SK-N-SH (cell line): ENCODE data around the gene PPM1N. TPM values are rescaled to one million over a fixed set of nuclear protein-coding genes. Genes with fewer than 3 reads are reported as not detected.

ENCODE experiments used
- CTCF ChIA-PET: fragments of 300-600, 350-600 bp; formaldehyde crosslinking; extraction: SDS; loops from one replicate; lab custom pipeline; 2021; lab: Yijun Ruan, JAX
- POLR2A ChIA-PET: fragments of 350-600 bp; sonication (Branson Sonifier 250); formaldehyde crosslinking; extraction: SDS; loops from one replicate; lab custom pipeline; 2020; ENCODE audit warnings: antibody characterized with exemption, inconsistent platforms; lab: Yijun Ruan, JAX
- DNase-seq: peaks from one replicate; pipeline ENCODE4 v3.0.0; 2012
- H2AFZ ChIP-seq: fragments of 200-600 bp; sonication (generic); 2 replicates; pipeline ENCODE4 v1.8.1; 2016; ENCODE audit warnings: antibody characterized with exemption, mild to moderate bottlenecking, low read depth
- H3F3A ChIP-seq: fragments of 200-600 bp; sonication (generic); replicated peaks from 2 replicates; pipeline ENCODE3; 2016; ENCODE audit warnings: antibody characterized with exemption, mild to moderate bottlenecking; ENCODE audit not compliant: insufficient read depth
- H3K27ac ChIP-seq, 2 experiments: fragments of 200-500 bp in 1 of 2; fragments of 200-600 bp in 1 of 2; sonication (Bioruptor generic) in 1 of 2; sonication (generic), shearing (Covaris generic) in 1 of 2; 2 replicates each; pipeline versions ENCODE4 v1.5.1 to v1.6.1; 2014 to 2016; ENCODE audit warnings: low read depth in 2 of 2, inconsistent platforms in 1 of 2, low read length in 1 of 2, mild to moderate bottlenecking in 1 of 2, mixed read lengths in 1 of 2
- H3K27me3 ChIP-seq: fragments of 200-600 bp; sonication (generic), shearing (Covaris generic); 2 replicates; pipeline ENCODE4 v1.6.1; 2016; ENCODE audit warnings: mixed run types; ENCODE audit not compliant: insufficient read depth
- H3K36me3 ChIP-seq, 2 experiments: fragments of 200-500 bp in 1 of 2; fragments of 200-600 bp in 1 of 2; sonication (Bioruptor generic) in 1 of 2; sonication (generic) in 1 of 2; replicated peaks in 1 of 2; 2 replicates each; pipeline versions ENCODE3 to v1.5.1; 2014 to 2016; ENCODE audit warnings: low read length in 1 of 2, mild to moderate bottlenecking in 1 of 2; ENCODE audit not compliant: insufficient read depth in 2 of 2, control insufficient read depth in 1 of 2
- H3K4me1 ChIP-seq, 2 experiments: fragments of 200-500 bp in 1 of 2; fragments of 200-600 bp in 1 of 2; sonication (Bioruptor generic) in 1 of 2; sonication (generic), shearing (Covaris generic) in 1 of 2; 2 replicates each; pipeline versions ENCODE4 v1.5.1 to v1.6.1; 2014 to 2016; ENCODE audit warnings: low read depth in 1 of 2, low read length in 1 of 2, mixed run types in 1 of 2; ENCODE audit not compliant: insufficient read depth in 2 of 2, control insufficient read depth in 1 of 2
- H3K4me2 ChIP-seq: fragments of 200-600 bp; sonication (generic), shearing (Covaris generic); 2 replicates; pipeline ENCODE4 v1.6.1; 2017; ENCODE audit warnings: mixed run types
- H3K4me3 ChIP-seq, 2 experiments: fragments of 200-500 bp in 1 of 2; fragments of 200-600 bp in 1 of 2; sonication (Bioruptor generic) in 1 of 2; sonication (generic), shearing (Covaris generic) in 1 of 2; 2 replicates each; pipeline versions ENCODE4 v1.5.1 to v1.8.1; 2014 to 2016; ENCODE audit warnings: low read depth in 2 of 2, inconsistent platforms in 1 of 2, low read length in 1 of 2, mild to moderate bottlenecking in 1 of 2, mixed read lengths in 1 of 2, moderate library complexity in 1 of 2
- H3K79me2 ChIP-seq: fragments of 200-600 bp; sonication (generic); 2 replicates; pipeline ENCODE4 v1.8.1; 2017; ENCODE audit warnings: mild to moderate bottlenecking; ENCODE audit not compliant: insufficient read depth
- H3K9ac ChIP-seq: fragments of 200-600 bp; sonication (generic); 2 replicates; pipeline ENCODE4 v1.6.1; 2017; ENCODE audit warnings: mixed run types
- H3K9me2 ChIP-seq: fragments of 200-600 bp; sonication (generic); 2 replicates; pipeline ENCODE4 v1.6.1; 2017; ENCODE audit warnings: mixed run types
- H3K9me3 ChIP-seq: fragments of 200-600 bp; sonication (generic); 2 replicates; pipeline ENCODE4 v1.6.1; 2017; ENCODE audit warnings: mixed run types, mild to moderate bottlenecking, moderate library complexity
- H4K20me1 ChIP-seq: fragments of 200-600 bp; sonication (generic); 2 replicates; pipeline ENCODE4 v1.6.1; 2017; ENCODE audit warnings: mild to moderate bottlenecking, mixed run types; ENCODE audit not compliant: insufficient read depth
- ELF1 ChIP-seq: IDR thresholded peaks from 2 replicates; pipeline ENCODE4 v1.4.0; 2012
- FOXM1 ChIP-seq: IDR thresholded peaks from 2 replicates; pipeline ENCODE4 v1.4.0; 2012; ENCODE audit warnings: low read depth, mild to moderate bottlenecking
- MEF2A ChIP-seq: IDR thresholded peaks from 2 replicates; pipeline ENCODE4 v1.4.0; 2012; ENCODE audit warnings: low read depth, borderline replicate concordance
- MXI1 ChIP-seq: IDR thresholded peaks from 2 replicates; pipeline ENCODE4 v1.6.1; 2012; ENCODE audit warnings: mild to moderate bottlenecking, low read depth, low read length, improper control_type of control experiment
- NFIC ChIP-seq: IDR thresholded peaks from 2 replicates; pipeline ENCODE4 v1.4.0; 2012; ENCODE audit warnings: borderline replicate concordance
- POLR2AphosphoS5 ChIP-seq: IDR thresholded peaks from 2 replicates; pipeline ENCODE4 v1.6.1; 2012; ENCODE audit warnings: low read depth, low read length
- RFX5 ChIP-seq: IDR thresholded peaks from 2 replicates; pipeline ENCODE4 v1.6.1; 2012; ENCODE audit warnings: mild to moderate bottlenecking, improper control_type of control experiment, low read length
- RXRA ChIP-seq: IDR thresholded peaks from 2 replicates; pipeline ENCODE4 v1.4.0; 2012; ENCODE audit warnings: low read depth, mild to moderate bottlenecking, borderline replicate concordance
- SIN3A ChIP-seq: IDR thresholded peaks from 2 replicates; pipeline ENCODE4 v1.6.1; 2012; ENCODE audit warnings: low read depth, mild to moderate bottlenecking, low read length, moderate library complexity, borderline replicate concordance
- TAF1 ChIP-seq: IDR thresholded peaks from 2 replicates; pipeline ENCODE4 v1.6.1; 2012; ENCODE audit warnings: low read depth, mild to moderate bottlenecking, low read length, moderate library complexity, borderline replicate concordance
- TEAD4 ChIP-seq: IDR thresholded peaks from 2 replicates; pipeline ENCODE4 v1.4.0; 2012; ENCODE audit warnings: mild to moderate bottlenecking, borderline replicate concordance; ENCODE audit not compliant: insufficient read depth
- YY1 ChIP-seq: IDR thresholded peaks from 2 replicates; pipeline ENCODE4 v1.4.0; 2012; ENCODE audit warnings: low read depth, mild to moderate bottlenecking
- WGBS: methylation state at CpG from one replicate; pipeline ENCODE4 v1.1.6; 2017; ENCODE audit warnings: low lambda C conversion rate; 5-methylcytosine and 5-hydroxymethylcytosine counted together
- polyA plus RNA-seq, 3 experiments: library from polyadenylated mRNA; depleted of rRNA; stranded (reverse); fragments of >200 nt; gene quantifications; 2 replicates each; pipeline ENCODE4 v1.2.3, GENCODE V29; 2012
- TF ChIP-seq, protein P1 (sequence below): IDR thresholded peaks from 2 replicates; pipeline ENCODE4 v1.4.0; 2012; ENCODE audit warnings: low read depth, borderline replicate concordance
- TF ChIP-seq, protein P2 (sequence below): IDR thresholded peaks from 2 replicates; pipeline ENCODE4 v1.4.0; 2012; ENCODE audit warnings: low read depth, borderline replicate concordance
- TF ChIP-seq, protein P3 (sequence below): fragments of 200-600 bp; sonication (generic); IDR thresholded peaks from 2 replicates; pipeline ENCODE4 v1.6.1; 2017; ENCODE audit warnings: antibody characterized with exemption, mild to moderate bottlenecking, moderate library complexity
- TF ChIP-seq, protein P4 (sequence below): fragments of 150-350 bp; IDR thresholded peaks from 2 replicates; pipeline ENCODE4 v1.6.1; 2016; ENCODE audit warnings: mild to moderate bottlenecking, low read depth, low read length
- TF ChIP-seq, protein P5 (sequence below): IDR thresholded peaks from 2 replicates; pipeline ENCODE4; 2012

Gene PPM1N
- polyA plus RNA-seq, 1 of the 3 experiments (the other 2 are of a cell fraction) = 10.3 TPM

DNA sequence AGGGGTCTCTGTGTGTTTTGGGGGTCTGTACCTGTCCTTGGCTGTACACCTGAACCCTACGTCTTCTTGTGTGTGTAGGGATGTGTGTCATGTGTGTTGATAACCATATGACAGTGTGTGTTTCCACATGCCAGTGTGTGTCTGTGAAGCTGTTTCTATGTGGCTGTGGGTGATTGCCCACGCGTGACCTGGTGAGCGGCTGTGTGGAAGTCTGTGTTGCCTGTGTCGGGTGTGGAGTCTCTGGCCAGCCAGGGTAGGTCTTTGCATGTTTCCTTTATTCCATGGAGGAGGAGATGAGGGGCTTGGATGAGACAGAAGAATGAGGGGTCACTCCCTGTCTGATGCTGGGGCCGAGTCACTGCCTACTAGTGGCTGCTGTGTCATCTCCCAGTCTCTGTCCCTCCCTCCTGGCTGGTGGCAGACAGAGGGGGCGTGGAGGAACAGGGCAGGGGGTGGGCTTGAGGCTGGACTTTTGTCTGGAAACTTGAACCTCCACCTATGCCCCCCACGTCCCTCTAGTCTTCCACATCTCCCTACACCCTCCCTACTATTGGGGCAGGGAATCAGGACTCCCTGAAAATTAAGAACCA lies 33.3 kb upstream of the PPM1N start:
- no peaks in the 10 kb centered on the region for H3K9me3 ChIP-seq
- H3K4me1 ChIP-seq = peaks cover 0 to 15% of the 10 kb centered on the region in 2 experiments; a peak in 1 of 4 replicates
- no peak overlapping the region for H2AFZ ChIP-seq
- CTCF ChIA-PET = interaction anchor here (2.0 to 27.6 kb wide), 3 partner anchors 14 to 22 kb away, joined by 5 to 870 read pairs (median 19); no protein-coding TSS in a partner anchor
- POLR2A ChIA-PET = no interaction called here
- peaks cover 20% of the 10 kb centered on the region; the same call in 1 of the 2 replicates for H4K20me1 ChIP-seq
- H3K27ac ChIP-seq = no peak overlapping the region
- TF ChIP-seq, protein P1, sequence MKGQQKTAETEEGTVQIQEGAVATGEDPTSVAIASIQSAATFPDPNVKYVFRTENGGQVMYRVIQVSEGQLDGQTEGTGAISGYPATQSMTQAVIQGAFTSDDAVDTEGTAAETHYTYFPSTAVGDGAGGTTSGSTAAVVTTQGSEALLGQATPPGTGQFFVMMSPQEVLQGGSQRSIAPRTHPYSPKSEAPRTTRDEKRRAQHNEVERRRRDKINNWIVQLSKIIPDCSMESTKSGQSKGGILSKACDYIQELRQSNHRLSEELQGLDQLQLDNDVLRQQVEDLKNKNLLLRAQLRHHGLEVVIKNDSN = no peak
- TF ChIP-seq NFIC (no peak), FOXM1 (no peak), TEAD4 (no peak), MXI1 (no peak), MEF2A (no peak), RXRA (no peak), TAF1 (no peak), ELF1 (no peak), SIN3A (no peak), YY1 (no peak), POLR2AphosphoS5 (no peak), RFX5 (no peak)
- TF ChIP-seq, protein P2, sequence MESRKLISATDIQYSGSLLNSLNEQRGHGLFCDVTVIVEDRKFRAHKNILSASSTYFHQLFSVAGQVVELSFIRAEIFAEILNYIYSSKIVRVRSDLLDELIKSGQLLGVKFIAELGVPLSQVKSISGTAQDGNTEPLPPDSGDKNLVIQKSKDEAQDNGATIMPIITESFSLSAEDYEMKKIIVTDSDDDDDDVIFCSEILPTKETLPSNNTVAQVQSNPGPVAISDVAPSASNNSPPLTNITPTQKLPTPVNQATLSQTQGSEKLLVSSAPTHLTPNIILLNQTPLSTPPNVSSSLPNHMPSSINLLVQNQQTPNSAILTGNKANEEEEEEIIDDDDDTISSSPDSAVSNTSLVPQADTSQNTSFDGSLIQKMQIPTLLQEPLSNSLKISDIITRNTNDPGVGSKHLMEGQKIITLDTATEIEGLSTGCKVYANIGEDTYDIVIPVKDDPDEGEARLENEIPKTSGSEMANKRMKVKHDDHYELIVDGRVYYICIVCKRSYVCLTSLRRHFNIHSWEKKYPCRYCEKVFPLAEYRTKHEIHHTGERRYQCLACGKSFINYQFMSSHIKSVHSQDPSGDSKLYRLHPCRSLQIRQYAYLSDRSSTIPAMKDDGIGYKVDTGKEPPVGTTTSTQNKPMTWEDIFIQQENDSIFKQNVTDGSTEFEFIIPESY = no peak
- TF ChIP-seq, protein P3, sequence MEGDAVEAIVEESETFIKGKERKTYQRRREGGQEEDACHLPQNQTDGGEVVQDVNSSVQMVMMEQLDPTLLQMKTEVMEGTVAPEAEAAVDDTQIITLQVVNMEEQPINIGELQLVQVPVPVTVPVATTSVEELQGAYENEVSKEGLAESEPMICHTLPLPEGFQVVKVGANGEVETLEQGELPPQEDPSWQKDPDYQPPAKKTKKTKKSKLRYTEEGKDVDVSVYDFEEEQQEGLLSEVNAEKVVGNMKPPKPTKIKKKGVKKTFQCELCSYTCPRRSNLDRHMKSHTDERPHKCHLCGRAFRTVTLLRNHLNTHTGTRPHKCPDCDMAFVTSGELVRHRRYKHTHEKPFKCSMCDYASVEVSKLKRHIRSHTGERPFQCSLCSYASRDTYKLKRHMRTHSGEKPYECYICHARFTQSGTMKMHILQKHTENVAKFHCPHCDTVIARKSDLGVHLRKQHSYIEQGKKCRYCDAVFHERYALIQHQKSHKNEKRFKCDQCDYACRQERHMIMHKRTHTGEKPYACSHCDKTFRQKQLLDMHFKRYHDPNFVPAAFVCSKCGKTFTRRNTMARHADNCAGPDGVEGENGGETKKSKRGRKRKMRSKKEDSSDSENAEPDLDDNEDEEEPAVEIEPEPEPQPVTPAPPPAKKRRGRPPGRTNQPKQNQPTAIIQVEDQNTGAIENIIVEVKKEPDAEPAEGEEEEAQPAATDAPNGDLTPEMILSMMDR = no peak
- TF ChIP-seq, protein P4, sequence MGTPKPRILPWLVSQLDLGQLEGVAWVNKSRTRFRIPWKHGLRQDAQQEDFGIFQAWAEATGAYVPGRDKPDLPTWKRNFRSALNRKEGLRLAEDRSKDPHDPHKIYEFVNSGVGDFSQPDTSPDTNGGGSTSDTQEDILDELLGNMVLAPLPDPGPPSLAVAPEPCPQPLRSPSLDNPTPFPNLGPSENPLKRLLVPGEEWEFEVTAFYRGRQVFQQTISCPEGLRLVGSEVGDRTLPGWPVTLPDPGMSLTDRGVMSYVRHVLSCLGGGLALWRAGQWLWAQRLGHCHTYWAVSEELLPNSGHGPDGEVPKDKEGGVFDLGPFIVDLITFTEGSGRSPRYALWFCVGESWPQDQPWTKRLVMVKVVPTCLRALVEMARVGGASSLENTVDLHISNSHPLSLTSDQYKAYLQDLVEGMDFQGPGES = no peak
- TF ChIP-seq, protein P5, sequence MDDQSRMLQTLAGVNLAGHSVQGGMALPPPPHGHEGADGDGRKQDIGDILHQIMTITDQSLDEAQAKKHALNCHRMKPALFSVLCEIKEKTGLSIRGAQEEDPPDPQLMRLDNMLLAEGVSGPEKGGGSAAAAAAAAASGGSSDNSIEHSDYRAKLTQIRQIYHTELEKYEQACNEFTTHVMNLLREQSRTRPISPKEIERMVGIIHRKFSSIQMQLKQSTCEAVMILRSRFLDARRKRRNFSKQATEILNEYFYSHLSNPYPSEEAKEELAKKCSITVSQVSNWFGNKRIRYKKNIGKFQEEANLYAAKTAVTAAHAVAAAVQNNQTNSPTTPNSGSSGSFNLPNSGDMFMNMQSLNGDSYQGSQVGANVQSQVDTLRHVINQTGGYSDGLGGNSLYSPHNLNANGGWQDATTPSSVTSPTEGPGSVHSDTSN = no peak
- TF ChIP-seq, all 33 proteins: peak for 0
- no peaks in the 10 kb centered on the region for H3K9me2 ChIP-seq
- no peak for DNase-seq
- H3K36me3 ChIP-seq = no peaks in the 10 kb centered on the region
- H3K9ac ChIP-seq = no peak overlapping the region
- H3K27me3 ChIP-seq = no peaks in the 10 kb centered on the region; the same call in 1 of the 2 replicates
- H3K4me2 ChIP-seq = no peak overlapping the region
- 61% methylated on average over 7 of the region's 8 CpGs for WGBS
- H3K79me2 ChIP-seq = no peaks in the 10 kb centered on the region
- H3F3A ChIP-seq = peaks cover 11% of the 10 kb centered on the region
- no peak overlapping the region for H3K4me3 ChIP-seq
